ENCODE results near the gene DAPK1.

- no peak for TF ChIP-seq CTCF (IDR thresholded peaks at IDR 0.05)
- TF ChIP-seq POLR2A (IDR thresholded peaks at IDR 0.05): no peak
Measured at GRCh38 chr9:87733273-87734052, 235.8 kb downstream of the DAPK1 start.
